Fibroblast of pulmonary artery (primary cell): ENCODE data around the gene ZC3H12A.

Source experiments
- DNase-seq: peaks from one replicate; pipeline ENCODE4 v3.0.0-alpha.2; 2010; ENCODE audit warnings: low read depth
- H3K4me3 ChIP-seq: replicated peaks from 2 replicates; pipeline ENCODE4 v1.5.1; 2011; ENCODE audit warnings: low read depth, mild to moderate bottlenecking, control low read depth, low read length, moderate library complexity
- TF ChIP-seq, protein P1 (sequence below): IDR thresholded peaks from 2 replicates; pipeline ENCODE4 v1.5.1; 2011; ENCODE audit warnings: mild to moderate bottlenecking, control low read depth, low read length, inconsistent platforms; ENCODE audit errors: missing control alignments

ZC3H12A gene

DNA sequence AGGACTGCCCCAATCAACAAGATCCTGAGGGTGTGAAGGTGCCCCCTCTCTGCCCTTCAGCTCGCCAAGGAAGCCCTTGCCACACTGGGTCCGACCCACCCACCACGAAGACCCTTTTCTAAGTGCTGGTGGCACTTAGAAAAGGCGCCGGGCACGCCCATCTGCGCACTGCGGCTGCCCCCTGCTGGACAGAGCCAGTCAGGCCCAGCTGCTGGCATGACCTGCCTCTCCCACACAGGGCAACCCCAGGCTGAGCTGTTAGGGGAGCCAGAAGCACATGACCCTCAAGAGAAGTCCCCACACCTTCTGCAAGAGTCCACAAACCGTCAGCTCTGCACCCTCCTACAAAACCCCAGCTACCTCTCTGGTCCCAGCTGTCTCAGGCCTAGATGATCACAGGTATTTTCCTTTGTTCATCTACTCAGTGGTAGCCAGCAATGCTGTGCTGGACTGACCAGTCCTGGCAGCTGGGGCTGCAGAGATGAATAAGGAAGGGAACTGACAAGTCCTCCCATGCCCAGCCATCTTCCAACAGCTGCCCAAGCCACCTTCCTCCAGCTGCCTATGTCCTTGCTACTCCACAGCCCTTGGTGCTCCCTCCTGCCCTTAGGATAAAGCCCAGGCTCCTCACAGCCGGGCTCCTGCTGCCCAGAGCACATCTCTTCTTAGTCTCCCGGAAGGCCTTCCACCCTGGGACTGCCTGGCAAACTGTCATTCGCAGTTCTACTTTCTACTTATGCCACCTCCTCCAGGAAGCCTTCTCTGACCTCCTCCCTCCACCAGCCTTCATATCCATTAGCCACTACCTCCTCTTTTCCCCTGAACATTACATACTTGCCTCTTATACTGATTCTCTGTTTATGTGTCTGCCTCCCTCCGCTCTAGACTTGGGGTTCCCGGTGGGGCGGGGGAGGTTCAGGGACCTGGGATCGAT, 39.8 kb upstream of the ZC3H12A start:
- TF ChIP-seq, protein P1, sequence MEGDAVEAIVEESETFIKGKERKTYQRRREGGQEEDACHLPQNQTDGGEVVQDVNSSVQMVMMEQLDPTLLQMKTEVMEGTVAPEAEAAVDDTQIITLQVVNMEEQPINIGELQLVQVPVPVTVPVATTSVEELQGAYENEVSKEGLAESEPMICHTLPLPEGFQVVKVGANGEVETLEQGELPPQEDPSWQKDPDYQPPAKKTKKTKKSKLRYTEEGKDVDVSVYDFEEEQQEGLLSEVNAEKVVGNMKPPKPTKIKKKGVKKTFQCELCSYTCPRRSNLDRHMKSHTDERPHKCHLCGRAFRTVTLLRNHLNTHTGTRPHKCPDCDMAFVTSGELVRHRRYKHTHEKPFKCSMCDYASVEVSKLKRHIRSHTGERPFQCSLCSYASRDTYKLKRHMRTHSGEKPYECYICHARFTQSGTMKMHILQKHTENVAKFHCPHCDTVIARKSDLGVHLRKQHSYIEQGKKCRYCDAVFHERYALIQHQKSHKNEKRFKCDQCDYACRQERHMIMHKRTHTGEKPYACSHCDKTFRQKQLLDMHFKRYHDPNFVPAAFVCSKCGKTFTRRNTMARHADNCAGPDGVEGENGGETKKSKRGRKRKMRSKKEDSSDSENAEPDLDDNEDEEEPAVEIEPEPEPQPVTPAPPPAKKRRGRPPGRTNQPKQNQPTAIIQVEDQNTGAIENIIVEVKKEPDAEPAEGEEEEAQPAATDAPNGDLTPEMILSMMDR, result peak; percentile 87
- DNase-seq, result peak; percentile 50
- H3K4me3 ChIP-seq, result no peak overlapping the region

DNA sequence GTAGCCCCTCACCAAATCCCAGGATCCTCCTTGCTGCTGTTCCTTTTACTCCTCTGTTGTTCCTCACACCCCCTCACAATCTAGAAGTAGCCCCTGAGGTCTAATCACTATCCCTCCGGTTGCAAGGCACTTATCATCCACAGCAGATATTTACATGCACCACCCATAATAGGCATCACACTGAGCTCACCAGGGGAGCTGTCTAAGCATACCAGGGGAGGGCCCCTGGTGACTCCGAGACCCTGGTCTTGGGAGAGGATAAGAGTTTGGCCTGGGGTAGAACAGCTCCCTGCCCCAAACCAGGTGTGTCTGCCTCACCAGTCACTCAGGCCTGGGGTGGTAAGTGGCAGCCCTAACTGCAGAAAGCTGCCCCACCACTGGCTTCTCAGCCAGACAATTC, 37.3 kb upstream of the ZC3H12A start:
- TF ChIP-seq, protein P1, result no peak
- no peak for DNase-seq
- H3K4me3 ChIP-seq, result no peak overlapping the region

DNA sequence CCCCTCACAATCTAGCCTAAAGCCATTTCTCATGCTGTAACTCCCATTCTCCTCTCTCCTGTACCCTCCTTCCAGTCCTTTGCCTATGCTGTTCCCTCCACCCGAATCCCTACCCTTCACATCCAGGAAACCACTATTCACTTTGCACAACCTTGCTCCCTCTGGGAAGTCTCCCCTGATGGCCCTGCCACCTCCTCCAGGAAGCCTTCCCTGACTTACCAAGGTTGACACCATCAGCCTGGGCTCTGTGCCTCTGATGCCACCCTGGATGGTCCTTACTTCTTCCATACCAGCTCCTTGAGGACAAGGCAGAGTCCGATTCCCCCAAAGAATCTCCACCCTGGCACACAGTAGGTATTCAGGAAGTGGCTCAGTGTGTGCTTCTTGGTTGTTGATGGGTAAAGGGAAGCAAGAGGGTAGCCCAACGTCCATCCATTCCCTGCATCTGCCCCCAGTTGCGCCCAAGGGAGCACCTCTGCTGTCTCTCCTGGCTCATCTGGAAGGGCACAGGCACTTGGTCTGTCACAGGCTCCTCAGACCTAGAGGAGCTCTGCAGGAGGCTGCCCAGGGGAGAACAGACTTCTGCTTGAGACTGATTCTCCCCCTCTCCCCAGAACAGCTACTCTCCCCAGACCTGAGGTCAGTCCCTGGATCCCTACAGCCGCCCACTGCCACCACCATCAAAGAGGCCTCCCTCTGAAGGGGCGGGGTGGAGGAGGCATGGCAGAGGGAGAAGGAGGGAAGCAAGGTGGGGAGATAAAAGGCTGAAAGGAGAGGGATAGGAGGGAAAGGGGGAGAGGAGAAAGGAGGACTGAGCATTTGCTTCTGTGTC, 36.1 kb upstream of the ZC3H12A start:
- no peak for DNase-seq
- H3K4me3 ChIP-seq, result no peak overlapping the region
- TF ChIP-seq, protein P1, result no peak

DNA sequence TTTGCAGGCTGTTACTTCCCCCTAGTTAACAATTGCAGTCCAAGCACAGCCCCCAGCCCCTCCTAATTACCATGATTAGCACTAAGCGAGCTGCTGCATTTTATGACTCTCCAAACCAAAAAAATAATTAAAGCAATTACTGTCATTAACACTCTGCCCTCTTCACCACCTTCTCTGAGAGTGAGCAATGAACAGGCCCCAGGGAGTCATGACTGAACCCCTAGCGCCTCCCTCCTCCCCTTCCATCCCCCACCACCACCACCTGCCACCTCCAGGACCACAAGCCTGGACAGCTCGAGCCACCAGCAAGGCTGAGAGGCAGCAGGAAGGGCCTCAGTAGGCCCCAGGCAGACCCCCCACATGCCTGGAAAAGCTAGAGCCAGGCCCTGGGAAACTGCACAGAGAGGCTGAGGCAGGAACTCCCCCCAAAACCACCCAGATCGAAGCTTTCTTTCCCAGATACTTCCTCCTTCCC, 35.5 kb upstream of the ZC3H12A start:
- no peak for DNase-seq
- TF ChIP-seq, protein P1, result no peak
- no peak overlapping the region for H3K4me3 ChIP-seq

DNA sequence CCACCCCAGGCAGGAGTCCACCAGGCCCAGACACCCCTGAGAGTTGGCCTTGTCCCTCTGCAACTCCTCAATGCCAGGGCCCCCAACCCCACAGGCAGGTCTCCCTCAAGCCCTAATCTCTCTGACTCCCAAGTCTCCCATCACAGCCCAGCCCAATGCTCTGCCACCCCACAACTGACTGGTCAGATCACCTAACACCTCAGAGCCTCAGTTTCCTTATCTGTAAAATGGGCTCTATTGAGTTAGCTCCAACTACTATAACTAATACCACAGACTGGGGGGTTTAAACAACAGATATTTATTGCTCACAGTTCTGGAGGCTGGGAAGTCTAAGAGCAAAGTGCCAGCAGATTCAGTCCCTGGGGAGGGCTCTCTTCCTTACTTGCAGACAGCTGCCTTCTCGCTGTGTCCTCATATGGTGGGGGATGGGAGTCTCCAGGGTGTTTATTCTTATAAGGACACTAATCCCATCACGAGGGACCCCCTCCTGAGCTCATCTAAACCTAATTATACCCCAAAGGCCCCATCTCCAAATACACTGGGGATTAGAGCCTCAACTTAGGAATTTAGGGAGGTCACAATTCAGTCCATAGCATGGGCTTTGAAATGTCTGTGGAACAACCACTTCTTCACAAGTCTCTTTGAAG, 34.9 kb upstream of the ZC3H12A start:
- no peak overlapping the region for H3K4me3 ChIP-seq
- DNase-seq, result no peak
- TF ChIP-seq, protein P1, result no peak

DNA sequence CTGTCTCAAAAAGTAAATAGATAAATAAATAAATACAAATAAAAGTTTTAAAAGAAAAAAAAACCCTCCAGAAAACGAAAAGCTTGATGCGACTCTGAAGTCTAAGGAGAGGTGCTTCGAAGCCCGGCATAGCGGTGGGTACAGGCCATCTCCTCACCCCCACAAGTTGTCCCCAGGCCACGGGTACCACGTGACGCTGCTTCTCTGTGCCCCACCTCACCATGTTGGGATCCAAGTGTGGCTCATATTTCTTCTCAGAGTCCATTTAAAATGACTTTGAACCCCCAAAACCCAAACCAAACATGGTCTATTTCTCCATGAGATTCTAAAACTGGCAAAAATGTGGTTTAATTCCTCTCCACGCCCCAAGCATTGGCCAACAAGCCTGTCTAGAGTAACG, 32.9 kb upstream of the ZC3H12A start:
- TF ChIP-seq, protein P1, result no peak

More for the DNA sequence above, 32.9 kb upstream of the ZC3H12A start:
- no peak for DNase-seq
- H3K4me3 ChIP-seq, result no peak overlapping the region
